Activated T-cell treated with anti-CD3 and anti-CD28 coated beads, Interleukin-2, amount 50 U/mL, for 1 hour (primary cell): ENCODE data around the gene DNAH5.

Experiments
- DNase-seq: peaks from one replicate; pipeline ENCODE4 v3.0.0-alpha.2; 2020

The DNAH5 gene

DNA sequence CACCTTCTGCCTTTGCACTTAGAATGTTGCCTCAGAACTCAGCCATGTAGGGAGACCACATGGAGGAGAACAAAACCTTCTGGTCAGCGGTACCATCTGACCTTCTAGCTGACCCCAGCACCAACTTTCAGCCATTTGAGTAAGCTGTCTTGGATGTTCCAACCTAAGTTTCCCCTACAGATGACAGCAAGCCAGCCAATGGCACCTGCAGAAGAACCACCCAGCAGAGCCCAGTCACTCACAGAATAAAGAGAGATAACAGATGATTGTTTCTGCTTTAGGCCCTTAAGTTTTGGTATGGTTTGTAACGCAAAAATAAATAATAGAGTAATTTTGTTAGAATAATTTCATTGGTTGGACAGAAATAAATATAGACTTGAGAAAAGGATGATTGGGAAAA lies 10.4 kb downstream of the DNAH5 start:
- no peak for DNase-seq

DNA sequence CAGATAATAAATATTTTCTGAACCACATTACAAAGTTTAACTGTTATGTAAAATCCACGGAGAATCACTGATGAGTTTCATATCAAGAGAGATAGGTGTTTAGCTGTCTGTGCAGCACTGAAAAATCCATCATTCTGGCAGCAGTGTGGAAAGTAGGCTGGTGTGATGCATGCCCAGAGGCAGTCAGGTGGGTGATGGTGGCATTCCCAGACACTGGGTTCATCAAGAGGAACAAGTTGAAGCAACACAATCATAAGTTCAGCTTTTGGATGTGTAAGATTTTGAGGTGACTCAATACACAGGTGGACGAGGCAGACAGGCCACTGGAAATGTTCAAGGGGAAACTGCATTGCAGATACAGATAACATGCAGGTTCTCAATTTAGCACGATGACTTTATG lies 11.9 kb downstream of the DNAH5 start:
- no peak for DNase-seq

DNA sequence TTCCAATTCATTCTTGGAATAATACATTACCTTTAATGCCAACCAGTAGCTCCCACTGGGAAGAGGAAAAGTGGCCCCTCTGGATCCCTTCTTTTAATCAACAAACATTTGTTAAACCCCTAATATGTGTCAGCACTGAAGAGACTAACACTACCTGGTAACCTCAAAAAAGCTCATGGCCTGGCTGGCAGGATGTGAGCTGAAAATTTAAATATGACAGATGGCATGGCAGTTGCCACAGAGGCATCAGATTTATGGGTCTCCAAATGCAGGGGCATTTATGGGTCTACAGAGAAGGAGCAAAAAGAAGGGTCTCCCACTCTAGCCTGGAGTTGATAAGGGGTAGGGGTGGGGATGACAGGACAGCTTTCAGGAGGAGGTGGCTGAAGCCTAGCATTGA lies 12.5 kb downstream of the DNAH5 start:
- no peak for DNase-seq

DNA sequence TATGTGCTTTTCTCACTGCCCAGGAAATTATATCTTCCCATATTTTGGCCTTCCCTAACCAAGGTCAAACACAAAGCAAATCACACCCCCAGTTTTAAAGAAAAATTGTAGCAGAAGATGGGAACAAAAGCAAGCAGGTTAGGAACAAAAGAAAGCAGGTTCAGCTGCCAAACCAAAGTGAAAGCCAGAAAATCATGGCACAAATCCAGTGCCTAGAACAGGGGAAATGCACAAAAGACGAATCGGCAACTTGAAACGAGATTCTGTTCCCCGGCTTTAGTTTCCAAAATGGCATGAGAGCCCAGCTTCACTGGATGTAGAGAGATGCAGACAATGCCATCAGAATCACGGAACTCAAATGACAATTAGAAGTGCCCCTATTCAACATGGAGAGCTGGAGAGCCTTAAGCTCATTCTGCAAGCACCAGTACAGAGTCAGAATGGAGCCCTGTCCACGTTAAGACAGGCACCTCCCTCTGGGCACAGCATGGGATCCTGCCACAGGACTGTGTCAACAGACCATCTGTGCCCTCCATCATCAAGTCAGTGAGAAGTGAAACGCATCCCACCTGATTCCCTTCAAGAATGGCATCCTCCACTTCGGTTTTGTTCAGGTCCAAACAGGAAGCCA lies 13.8 kb downstream of the DNAH5 start:
- no peak for DNase-seq

DNA sequence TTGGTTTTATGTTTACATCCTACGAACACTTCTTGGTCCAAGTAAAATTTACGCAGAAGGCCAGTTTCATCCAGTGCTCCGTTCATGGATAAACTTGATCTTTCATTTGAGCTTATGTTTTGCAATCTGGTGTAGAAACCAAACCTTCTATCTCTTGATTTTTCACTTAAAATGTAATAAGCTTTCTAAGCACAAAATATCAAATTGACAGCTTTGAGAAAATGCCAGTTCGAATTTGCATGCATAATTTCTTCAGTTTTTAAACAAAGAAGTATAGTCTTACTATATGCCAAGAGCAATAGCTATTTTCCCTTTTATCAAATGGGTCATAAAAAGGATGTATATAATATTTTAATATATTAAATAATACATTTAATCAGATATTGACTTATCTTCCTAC lies 17.8 kb downstream of the DNAH5 start:
- no peak for DNase-seq

DNA sequence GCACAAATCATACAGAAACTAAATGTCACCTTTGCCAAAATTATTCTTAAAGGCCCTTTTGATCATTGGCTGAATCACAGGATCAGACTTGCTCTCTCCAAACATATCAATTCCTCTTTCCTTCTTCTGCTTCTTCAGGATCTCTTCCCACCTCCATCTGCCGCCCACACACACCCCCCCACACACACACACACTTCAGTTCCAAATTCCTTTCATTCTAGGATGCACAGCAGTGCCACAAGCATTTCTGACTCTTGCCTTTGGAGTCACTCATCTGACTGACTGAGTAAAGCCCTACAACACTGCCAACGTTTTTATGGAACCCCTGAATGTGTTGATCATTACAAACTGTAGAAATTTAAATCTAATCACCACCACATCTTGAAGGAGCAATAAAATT lies 22.9 kb downstream of the DNAH5 start:
- DNase-seq, result no peak

DNA sequence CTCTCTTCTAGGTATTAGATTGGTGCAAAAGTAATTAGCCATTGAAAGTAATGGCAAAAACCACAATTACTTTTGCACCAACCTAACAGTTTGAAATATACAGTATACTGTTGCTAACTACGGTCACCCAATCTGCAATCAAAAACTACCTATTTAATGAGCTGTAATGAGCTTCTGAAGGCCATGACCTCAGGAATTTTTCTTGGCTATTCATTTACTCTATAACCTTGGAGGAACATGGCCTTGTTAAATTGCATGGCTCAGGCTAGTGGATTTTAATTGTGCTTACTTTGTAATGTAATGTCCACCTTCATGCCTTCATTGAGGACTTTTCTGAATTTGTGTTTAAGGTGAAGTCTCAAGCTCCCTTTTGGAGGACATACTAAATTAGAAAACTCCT lies 24.7 kb downstream of the DNAH5 start:
- no peak for DNase-seq

DNA sequence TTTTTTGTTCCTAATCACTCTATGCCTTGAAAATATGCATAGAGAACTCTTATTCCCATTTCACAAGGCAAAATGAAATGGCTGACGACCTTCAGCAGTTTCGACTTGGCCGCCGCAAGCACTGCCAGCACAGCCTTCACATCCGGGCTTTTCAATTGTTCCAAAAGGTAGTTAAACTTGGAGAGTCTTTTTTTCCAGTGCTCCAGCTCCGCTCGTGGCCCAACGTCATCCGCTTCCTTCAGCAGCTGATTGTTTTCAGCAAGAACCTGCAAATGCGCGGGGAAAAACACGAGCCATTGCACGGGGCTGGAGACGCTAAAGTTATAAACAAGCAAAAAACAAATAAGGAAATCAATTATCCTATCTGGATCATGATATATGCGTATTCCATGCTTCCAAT lies 25.4 kb downstream of the DNAH5 start:
- DNase-seq, result no peak

DNA sequence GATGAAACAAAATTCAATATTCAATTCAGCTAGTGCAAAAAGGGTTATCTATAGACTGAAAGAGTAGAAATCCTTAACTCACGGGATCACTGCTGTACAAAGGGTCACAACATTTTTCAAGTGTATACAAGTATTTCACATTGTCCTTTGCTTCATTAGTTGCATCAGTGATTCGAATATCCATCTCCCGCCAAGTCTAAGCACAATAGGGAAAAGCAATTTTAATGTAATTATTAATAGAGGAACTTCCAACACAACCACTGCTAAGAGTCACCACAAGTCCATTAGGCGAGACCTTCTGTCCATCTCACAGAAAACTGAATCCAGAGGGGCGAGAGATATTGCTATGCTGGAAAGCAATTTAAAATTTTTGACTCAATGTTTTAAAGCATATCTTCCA lies 27.4 kb downstream of the DNAH5 start:
- DNase-seq, result no peak

DNA sequence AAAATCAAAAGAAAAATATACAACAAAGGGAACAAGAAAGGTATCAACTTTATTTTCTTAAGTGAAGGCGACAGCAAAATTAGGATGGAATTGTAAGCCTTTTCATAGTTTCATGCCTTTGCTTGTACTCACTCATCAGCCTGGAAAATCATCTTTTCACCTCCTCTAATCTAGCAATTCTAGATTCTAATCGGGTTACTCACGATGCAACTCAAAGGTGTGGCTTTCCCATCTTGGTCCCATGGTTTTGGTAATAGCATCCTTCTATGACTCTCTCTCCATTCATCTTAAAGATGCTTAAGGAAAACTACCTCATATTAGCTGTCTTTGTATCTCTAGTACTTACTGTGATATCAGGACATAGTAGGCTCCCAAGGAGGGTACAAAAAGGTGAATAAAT lies 30.5 kb downstream of the DNAH5 start:
- no peak for DNase-seq

DNA sequence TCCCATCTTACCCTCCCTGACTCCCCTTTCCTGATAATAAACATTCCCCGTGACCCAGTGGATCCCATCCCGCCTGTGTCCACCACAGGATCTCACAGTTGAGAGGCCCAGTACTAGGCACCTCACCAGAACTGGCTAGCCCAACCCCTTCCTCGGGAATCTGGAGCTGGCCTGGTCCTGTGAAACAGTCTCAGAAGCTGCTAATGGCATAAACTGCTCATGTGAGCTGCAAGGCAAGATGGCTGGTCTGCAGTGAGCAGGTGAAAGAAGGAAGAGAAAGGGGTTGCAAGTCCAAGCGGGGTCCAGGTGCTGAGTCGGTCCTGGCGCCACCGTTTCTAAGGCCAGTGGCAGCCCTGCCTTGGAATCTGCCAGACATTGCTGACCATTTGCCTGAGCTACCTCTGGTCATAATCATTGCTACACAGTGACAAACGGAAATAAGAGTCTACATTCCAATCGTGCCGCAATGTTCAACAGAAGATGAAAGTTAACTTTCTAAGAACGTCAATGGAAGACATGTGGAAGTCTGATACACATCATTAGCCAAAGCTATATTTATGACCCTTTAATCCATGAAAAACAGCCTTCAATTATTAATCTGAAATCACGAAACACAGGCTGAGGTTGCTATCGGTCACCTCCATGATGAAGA lies 33.7 kb downstream of the DNAH5 start:
- no peak for DNase-seq

DNA sequence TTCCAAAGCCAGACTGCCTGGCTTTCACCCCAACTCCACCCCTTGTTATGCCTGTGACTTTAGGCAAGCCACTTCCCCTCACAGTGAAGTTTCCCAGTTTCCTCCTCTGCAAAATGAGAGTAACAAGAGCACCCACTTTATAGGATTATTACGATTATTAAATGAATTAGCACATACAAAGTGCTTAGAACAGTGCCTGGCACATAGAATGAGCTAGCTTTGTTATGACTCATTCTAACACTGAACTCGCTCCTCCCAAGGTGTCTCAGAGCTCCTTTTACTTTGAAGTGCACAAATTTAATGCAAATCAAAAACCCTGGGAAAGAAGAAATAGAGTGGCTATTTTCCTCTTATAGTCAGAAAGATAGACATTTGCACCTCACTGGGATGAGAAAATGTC lies 34.3 kb downstream of the DNAH5 start:
- DNase-seq, result no peak

DNA sequence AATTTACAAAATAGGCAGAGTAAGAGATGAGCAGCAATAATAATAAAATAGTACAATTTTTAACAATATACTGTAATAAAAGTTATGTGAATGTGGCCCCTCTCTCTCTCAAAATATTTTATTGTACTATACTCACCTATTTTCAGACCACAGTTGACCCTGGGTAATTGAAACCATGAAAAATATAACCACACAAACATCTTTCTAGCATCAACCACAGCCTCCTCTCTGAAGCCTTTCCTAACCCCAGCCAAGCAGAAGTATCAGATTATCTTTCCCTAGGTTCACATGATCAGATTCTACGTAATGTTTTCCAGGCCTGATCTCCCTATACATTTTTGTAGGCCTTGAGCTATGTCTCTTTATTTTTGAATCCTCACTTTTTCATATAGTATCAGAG lies 35.2 kb downstream of the DNAH5 start:
- no peak for DNase-seq

DNA sequence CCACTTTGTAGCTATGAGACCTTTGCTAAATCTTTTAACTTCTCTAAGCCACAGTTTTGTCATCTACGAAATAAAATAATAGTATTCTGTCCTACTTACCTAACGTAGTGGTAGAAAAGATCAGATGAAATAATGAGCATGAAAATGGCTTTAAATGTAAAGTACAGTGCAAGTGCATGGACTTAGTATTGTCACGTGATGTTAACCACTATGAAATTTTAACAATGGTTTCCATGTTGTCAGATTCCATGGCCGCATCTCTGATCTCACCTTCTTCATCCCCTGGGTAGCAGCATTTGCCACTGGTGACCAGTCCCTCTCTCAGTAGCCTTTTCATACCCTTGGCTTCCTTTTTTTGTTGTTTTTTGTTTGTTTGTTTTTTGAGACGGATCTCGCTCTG lies 45.9 kb downstream of the DNAH5 start:
- DNase-seq, result no peak

DNA sequence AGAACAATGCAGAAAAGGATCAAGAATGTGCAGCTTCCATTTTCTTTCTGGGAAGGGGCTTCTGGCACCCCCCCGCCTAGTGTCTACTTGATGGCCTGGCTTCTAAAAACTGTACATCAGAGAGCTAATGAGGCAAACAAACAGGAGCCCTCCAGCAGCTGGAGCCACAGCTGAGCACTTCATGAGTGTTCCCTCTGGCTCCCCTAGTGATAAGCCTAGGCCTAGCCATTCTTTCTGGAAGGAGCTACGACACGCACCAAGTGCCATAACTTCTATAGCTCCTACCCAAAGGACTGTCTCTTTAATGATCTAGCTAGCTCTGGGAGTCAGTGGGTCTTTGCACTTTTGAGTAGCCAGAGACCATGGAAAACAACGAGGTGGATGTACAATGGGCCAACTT lies 66.1 kb downstream of the DNAH5 start:
- DNase-seq, result no peak

DNA sequence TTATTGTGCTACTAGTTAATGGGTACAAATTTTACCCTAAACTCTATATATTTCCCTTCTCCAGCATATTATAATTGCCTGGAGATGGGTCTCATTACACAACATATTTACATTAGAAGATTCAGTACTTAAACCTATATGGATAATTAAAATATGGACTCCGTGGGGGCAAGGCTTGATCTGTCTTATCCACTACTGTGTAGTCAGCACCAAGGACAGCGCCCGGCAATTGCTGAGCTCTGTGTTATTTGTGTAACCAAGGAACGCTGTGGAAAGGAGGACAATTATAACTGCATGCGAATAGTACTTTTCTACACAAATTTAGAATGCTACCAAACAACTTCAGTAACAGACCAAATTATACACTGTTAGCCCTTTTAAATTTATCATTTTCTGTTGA lies 77.7 kb downstream of the DNAH5 start:
- no peak for DNase-seq

DNA sequence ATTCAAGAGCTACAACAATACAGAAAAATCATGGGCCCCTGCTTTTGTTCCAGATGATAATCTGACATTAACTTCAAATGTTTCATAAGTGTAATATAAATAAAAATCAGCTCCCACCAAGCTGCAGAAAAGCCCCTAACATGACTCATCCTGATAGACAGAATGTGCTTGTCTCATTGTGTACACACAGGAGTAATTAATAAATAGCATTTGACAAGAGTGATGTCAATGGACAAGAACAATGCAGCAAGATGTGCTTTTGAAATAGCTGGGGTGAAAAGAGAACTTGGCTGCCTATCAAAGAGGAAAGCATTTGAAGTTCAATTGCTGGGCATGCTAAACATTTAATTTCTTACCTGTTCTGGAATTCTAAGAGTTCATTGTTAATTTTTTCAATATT lies 79.2 kb downstream of the DNAH5 start:
- DNase-seq, result no peak

DNA sequence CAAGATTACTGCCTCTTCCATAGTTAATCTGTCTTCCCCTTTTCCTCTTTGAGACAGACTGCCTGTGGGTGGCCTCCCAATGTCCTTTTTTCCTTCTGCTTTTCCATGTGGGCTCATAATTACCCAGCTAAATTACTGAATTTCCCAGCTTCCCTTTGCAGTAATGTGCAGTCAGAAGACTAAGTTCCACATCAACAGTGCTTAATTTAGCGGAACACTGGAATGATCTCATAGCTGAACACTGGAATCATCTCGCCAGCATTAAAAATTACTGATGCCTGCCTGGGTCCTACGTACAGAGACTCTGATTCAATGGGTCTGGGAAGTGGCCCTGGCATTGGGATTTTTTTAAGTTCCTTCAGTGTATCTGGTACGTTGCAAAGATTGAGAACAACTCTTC lies 84.3 kb downstream of the DNAH5 start:
- DNase-seq, result no peak

DNA sequence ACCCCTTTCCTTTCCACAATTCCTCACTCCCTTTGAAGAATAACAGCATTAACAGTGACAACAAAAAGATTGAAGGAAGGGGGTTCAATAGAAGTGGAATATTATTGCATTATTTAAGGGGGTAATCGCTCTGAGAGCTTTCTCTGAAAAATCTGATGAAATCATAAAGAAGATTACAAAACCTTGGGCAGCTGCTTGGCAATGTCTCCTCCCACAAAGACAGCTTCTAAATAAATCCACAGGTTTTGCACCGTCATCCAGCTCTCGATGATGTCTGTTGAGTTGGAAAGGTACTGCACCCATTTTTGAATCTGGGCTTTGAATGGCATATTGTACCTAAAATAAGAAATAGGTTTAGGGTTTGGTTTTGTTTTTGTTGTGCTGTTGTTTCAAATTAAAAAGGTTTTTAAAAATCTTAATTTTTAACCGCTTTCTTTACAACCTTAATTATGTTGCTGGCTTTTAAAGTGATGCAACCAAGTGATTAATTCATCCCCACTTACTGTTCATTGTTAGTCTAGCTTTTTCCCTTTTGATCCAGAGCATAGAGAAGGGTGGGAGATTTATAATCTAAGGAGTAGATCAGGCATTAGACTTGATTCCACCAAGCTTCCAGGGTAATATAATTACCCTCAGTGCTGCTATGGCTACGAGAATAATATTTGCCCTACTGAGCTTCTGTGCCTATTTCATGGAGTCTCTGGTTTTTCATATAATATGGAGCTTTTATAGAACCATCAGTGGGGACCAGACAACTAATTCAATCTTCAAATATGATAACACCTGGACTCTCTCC lies 85.0 kb downstream of the DNAH5 start:
- DNase-seq, result no peak

DNA sequence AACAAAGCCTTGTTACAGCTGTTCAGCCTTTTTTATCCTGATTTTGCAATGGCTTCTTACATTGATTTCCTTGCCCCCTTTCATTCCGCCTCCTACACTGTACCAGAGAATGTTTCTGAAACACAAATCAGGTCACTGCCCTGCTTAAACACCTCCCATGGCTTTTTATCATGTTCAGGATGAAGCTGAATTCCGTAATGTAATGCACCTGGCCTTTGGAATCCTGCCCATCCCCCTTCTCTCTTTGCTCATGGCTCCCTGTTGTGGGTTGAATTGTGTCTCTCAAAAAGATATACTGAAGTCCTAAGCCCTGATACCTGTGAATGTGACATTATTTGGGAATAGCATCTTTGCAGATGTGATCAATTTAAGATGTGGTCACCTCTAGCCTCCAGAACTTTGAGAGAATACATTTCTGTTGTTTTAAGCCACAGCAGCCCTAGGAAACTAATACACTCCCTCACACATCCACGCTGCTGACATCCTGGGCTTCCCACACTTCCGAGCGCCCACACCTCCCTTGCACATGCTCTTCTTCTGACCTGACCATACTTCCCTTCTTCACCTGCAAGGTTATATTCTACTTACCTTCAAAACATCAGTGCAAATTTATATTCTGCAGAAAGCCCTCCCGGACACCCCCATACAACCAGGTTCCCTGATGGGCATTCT lies 101.2 kb downstream of the DNAH5 start:
- no peak for DNase-seq

DNA sequence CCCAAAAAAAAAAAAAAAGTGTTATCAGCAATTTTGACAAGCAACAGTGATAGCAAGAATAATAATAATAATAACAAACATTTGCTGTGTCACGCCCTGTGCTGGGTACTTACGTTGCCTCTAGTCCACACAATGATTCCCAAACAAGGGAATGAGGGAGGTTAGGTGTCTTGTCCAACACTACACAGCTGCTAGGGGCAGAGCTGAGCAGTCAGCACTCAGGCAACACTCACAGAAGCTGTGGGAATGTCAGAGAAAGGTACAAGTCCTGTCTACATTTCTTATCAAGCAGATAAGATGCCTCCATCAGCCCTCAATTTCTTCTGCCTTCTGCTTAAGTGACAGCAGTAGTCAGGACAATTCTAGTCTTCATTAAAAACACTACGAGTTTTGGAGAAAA lies 111.0 kb downstream of the DNAH5 start:
- DNase-seq, result no peak

DNA sequence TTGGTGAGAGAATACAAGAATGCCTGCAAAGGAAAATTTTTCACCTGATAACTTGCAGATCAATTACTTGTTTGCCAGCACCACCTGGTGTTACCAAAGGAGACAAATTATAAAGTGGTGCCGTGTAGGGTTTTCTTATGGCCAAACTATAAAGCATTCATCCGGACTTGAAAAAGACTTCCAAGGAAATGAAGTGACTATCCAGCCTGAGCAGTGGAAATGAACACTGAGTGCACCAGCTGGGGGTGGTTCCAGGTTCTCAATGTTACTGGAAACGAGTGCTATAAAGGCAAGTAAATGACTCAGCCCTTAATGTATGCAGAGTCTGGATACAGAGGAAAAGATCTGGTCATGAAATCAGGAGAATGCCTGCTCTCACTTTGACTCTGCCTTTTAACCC lies 113.1 kb downstream of the DNAH5 start:
- DNase-seq, result no peak

DNA sequence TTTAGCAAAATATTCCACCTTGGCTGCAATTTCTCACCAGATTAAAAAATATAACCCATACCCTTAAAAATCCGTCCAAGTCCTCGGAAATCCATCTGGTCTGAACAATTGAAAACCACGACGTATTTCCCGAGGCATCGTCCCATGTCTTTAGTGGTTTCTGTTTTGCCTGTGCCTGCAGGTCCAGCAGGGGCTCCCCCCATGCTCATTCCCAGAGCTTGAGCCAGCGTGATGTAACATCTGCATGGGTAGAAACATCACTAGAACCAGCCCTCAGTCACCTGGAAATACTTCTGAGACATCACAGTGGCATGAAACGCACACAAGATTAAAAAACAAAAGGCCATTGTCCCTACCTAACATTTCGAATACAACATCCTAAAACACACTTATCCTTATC lies 114.0 kb downstream of the DNAH5 start:
- DNase-seq, result no peak

DNA sequence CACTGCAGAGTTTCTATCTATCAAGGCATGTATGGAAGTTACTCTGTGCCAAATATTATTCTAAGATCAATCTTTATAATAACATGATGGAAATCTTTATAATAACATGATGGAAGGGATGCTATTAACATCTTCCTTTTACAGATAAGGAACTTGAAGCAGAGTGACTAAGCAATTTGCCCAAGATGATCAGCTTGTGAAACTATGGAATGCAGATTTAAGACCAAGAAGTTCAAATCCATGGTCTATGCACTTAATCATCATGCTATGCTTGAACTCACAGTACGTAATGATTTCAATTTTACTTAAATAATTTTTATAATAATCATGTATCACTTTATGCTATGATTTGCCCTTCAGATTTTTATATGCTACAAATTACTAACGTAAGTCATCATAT lies 123.1 kb downstream of the DNAH5 start:
- DNase-seq, result no peak
